IMR-90 (cell line): Measurements from ENCODE around the gene PSMD2. TPM values are rescaled to one million over a fixed set of nuclear protein-coding genes. Genes with fewer than 3 reads are reported as not detected.

Source experiments
- ATAC-seq: fragments of 200-7000 bp; cut with Tn5 transposase; 2 replicates; pipeline ENCODE4 v1.9.1; 2020; ENCODE audit warnings: low read depth, mild to moderate bottlenecking, moderate library complexity
- BruUV-seq: library from RNA; stranded (reverse); fragments of 400-500 nt; replicated peaks from 2 replicates; lab custom pipeline; 2021; lab: Mats Ljungman, UMichigan
- CTCF ChIA-PET: fragments of 300-600 bp; formaldehyde crosslinking; extraction: SDS; loops from one replicate; lab custom pipeline; 2021; ENCODE audit warnings: antibody characterized with exemption; lab: Yijun Ruan, JAX
- POLR2A ChIA-PET: fragments of 300-600 bp; sonication (Branson Sonifier 250); formaldehyde crosslinking; loops from one replicate; lab custom pipeline; 2022; ENCODE audit warnings: antibody characterized with exemption; ENCODE audit not compliant: unreplicated experiment; lab: Charles Lee
- DNase-seq: peaks from one replicate; pipeline ENCODE4 v3.0.0; 2013
- H2AFZ ChIP-seq: replicated peaks from 2 replicates; pipeline ENCODE3; 2013; ENCODE audit warnings: low read length, mild to moderate bottlenecking; ENCODE audit not compliant: poor library complexity
- H2AK5ac ChIP-seq: 2 replicates; pipeline ENCODE4 v1.6.1; 2013; ENCODE audit warnings: low read depth, low read length, inconsistent platforms
- H2AK9ac ChIP-seq: replicated peaks from 2 replicates; pipeline ENCODE3; 2013; ENCODE audit warnings: mild to moderate bottlenecking, low read depth, low read length, moderate library complexity; ENCODE audit not compliant: poor library complexity
- H2BK120ac ChIP-seq: 2 replicates; pipeline ENCODE4 v1.6.1; 2013; ENCODE audit warnings: low read depth, low read length, inconsistent platforms
- H2BK15ac ChIP-seq: 3 replicates; pipeline ENCODE4 v1.6.1; 2013; ENCODE audit warnings: low read depth, low read length, inconsistent platforms
- H2BK20ac ChIP-seq: 2 replicates; pipeline ENCODE4 v1.6.1; 2013; ENCODE audit warnings: low read depth, mild to moderate bottlenecking, inconsistent platforms, low read length, moderate library complexity
- H2BK5ac ChIP-seq: 2 replicates; pipeline ENCODE4 v1.6.1; 2013; ENCODE audit warnings: mild to moderate bottlenecking, low read depth, low read length, inconsistent platforms; ENCODE audit not compliant: poor library complexity, severe bottlenecking
- H3K14ac ChIP-seq: replicated peaks from 2 replicates; pipeline ENCODE4 v1.6.1; 2013; ENCODE audit warnings: low read depth, low read length, inconsistent platforms
- H3K18ac ChIP-seq: 2 replicates; pipeline ENCODE4 v1.6.1; 2013; ENCODE audit warnings: low read depth, low read length, control low read depth
- H3K23ac ChIP-seq: 2 replicates; pipeline ENCODE4 v1.6.1; 2013; ENCODE audit warnings: low read depth, low read length, inconsistent platforms
- H3K27ac ChIP-seq: 2 replicates; pipeline ENCODE4 v1.5.1; 2013; ENCODE audit warnings: mild to moderate bottlenecking, control low read depth, low read length; ENCODE audit not compliant: insufficient read depth
- H3K27me3 ChIP-seq: 2 replicates; pipeline ENCODE4 v1.6.1; 2013; ENCODE audit warnings: low read length; ENCODE audit not compliant: control insufficient read depth, insufficient read depth
- H3K36me3 ChIP-seq: 2 replicates; pipeline ENCODE4 v1.6.1; 2013; ENCODE audit warnings: low read length, mixed read lengths; ENCODE audit not compliant: control insufficient read depth, insufficient read depth
- H3K4ac ChIP-seq: 2 replicates; pipeline ENCODE4 v1.6.1; 2013; ENCODE audit warnings: low read depth, low read length, inconsistent platforms
- H3K4me1 ChIP-seq: 2 replicates; pipeline ENCODE4 v1.6.1; 2013; ENCODE audit warnings: low read length, mixed read lengths; ENCODE audit not compliant: control insufficient read depth, insufficient read depth
- H3K4me2 ChIP-seq: 2 replicates; pipeline ENCODE4 v1.6.1; 2013; ENCODE audit warnings: low read depth, mild to moderate bottlenecking, control low read depth, low read length, moderate library complexity
- H3K4me3 ChIP-seq: 2 replicates; pipeline ENCODE4 v1.5.1; 2013; ENCODE audit warnings: low read depth, mild to moderate bottlenecking, control low read depth, low read length, moderate library complexity; ENCODE audit not compliant: insufficient read depth
- H3K56ac ChIP-seq: 2 replicates; pipeline ENCODE4 v1.6.1; 2013; ENCODE audit warnings: low read length, inconsistent platforms; ENCODE audit not compliant: insufficient read depth; ENCODE audit errors: extremely low read depth
- H3K79me1 ChIP-seq, 2 experiments: 2 replicates each; pipeline ENCODE4 v1.6.1; 2013; ENCODE audit warnings: low read length in 2 of 2, inconsistent platforms in 1 of 2, low read depth in 1 of 2
- H3K9ac ChIP-seq: 2 replicates; pipeline ENCODE4 v1.6.1; 2013; ENCODE audit warnings: low read depth, low read length, control low read depth
- H3K9me1 ChIP-seq: 2 replicates; pipeline ENCODE4 v1.6.1; 2013; ENCODE audit warnings: low read length, inconsistent platforms; ENCODE audit not compliant: insufficient read depth
- H3K9me3 ChIP-seq: 2 replicates; pipeline ENCODE4 v1.6.1; 2013; ENCODE audit warnings: low read length; ENCODE audit not compliant: control insufficient read depth, insufficient read depth
- H4K20me1 ChIP-seq: 2 replicates; pipeline ENCODE4 v1.6.1; 2013; ENCODE audit warnings: low read length, inconsistent platforms; ENCODE audit not compliant: insufficient read depth
- H4K5ac ChIP-seq: 2 replicates; pipeline ENCODE4 v1.6.1; 2013; ENCODE audit warnings: mild to moderate bottlenecking, low read depth, low read length, control low read depth
- H4K8ac ChIP-seq, 2 experiments: 2 replicates each; pipeline ENCODE4 v1.6.1; 2013; ENCODE audit warnings: low read depth in 2 of 2, low read length in 2 of 2, control low read depth in 1 of 2, inconsistent platforms in 1 of 2
- H4K91ac ChIP-seq: 2 replicates; pipeline ENCODE4 v1.6.1; 2013; ENCODE audit warnings: low read depth, low read length, inconsistent platforms; ENCODE audit not compliant: insufficient read depth
- BHLHE40 ChIP-seq: fragments of 150-350 bp; IDR thresholded peaks from 2 replicates; pipeline ENCODE4 v1.6.1; 2016; ENCODE audit warnings: mild to moderate bottlenecking, low read depth, low read length
- CEBPB ChIP-seq: IDR thresholded peaks from 2 replicates; pipeline ENCODE4 v1.6.1; 2012; ENCODE audit warnings: low read depth, low read length, improper control_type of control experiment
- CTCF ChIP-seq: conservative IDR thresholded peaks from 2 replicates; pipeline ENCODE4 v1.5.1; 2012; ENCODE audit warnings: mild to moderate bottlenecking, low read depth, low read length, improper control_type of control experiment
- ELK1 ChIP-seq: fragments of 150-350 bp; IDR thresholded peaks from 2 replicates; pipeline ENCODE4 v1.6.1; 2016; ENCODE audit warnings: low read depth, mild to moderate bottlenecking, low read length, moderate library complexity, borderline replicate concordance
- FOS ChIP-seq: fragments of 150-350 bp; IDR thresholded peaks from 2 replicates; pipeline ENCODE4 v1.6.1; 2016; ENCODE audit warnings: low read depth, low read length
- MAFK ChIP-seq: IDR thresholded peaks from 2 replicates; pipeline ENCODE4 v1.6.1; 2012; ENCODE audit warnings: low read depth, low read length, improper control_type of control experiment
- MAZ ChIP-seq: IDR thresholded peaks from 2 replicates; pipeline ENCODE4 v1.6.1; 2012; ENCODE audit warnings: low read depth, mild to moderate bottlenecking, low read length, improper control_type of control experiment, moderate library complexity, borderline replicate concordance
- MXI1 ChIP-seq: IDR thresholded peaks from 2 replicates; pipeline ENCODE4 v1.6.1; 2012; ENCODE audit warnings: low read depth, mild to moderate bottlenecking, low read length, moderate library complexity, borderline replicate concordance
- NFE2L2 ChIP-seq: fragments of 150-350 bp; IDR thresholded peaks from 2 replicates; pipeline ENCODE4 v1.6.1; 2016; ENCODE audit warnings: low read depth, mild to moderate bottlenecking, low read length
- POLR2A ChIP-seq: IDR thresholded peaks from 2 replicates; pipeline ENCODE4 v1.6.1; 2012; ENCODE audit warnings: mild to moderate bottlenecking, low read depth, low read length
- RAD21 ChIP-seq: IDR thresholded peaks from 2 replicates; pipeline ENCODE4 v1.6.1; 2012; ENCODE audit warnings: low read length, improper control_type of control experiment
- RCOR1 ChIP-seq: IDR thresholded peaks from 2 replicates; pipeline ENCODE4 v1.6.1; 2012; ENCODE audit warnings: mild to moderate bottlenecking, low read length, improper control_type of control experiment; ENCODE audit not compliant: insufficient replicate concordance
- RFX5 ChIP-seq: IDR thresholded peaks from 2 replicates; pipeline ENCODE4 v1.8.0; 2012; ENCODE audit warnings: low read depth, mild to moderate bottlenecking, low read length, moderate library complexity
- SMC3 ChIP-seq: fragments of 150-350 bp; IDR thresholded peaks from 2 replicates; pipeline ENCODE4 v1.6.1; 2016; ENCODE audit warnings: low read depth, mild to moderate bottlenecking, antibody characterized with exemption, low read length, moderate library complexity
- USF2 ChIP-seq: fragments of 150-350 bp; IDR thresholded peaks from 2 replicates; pipeline ENCODE4 v1.6.1; 2017; ENCODE audit warnings: mild to moderate bottlenecking, antibody characterized with exemption, low read length, low read depth
- WGBS, 2 experiments: methylation state at CpG; one replicate each; pipeline versions ENCODE4 v1.1.5 to v1.1.7; 2013; ENCODE audit warnings: missing lambda C conversion rate in 2 of 2; ENCODE audit not compliant: insufficient read length in 1 of 2; ENCODE audit errors: extremely low coverage in 2 of 2; 5-methylcytosine and 5-hydroxymethylcytosine counted together
- dilution Hi-C: fragments of 300-500 bp; cut with HindIII; formaldehyde crosslinking; loops from one replicate; pipeline ENCODE4 v1.14.3; 2018; ENCODE audit warnings: low sequenced_read_pairs; ENCODE audit not compliant: unreplicated experiment
- in situ Hi-C: fragments of 300-500 bp; cut with MboI; formaldehyde crosslinking; loops from 3 replicates; pipeline ENCODE4 v1.14.3; 2019; ENCODE audit warnings: low sequenced_read_pairs, inconsistent platforms, mixed read lengths
- intact Hi-C: fragments of 100-400 bp; cut with micrococcal nuclease; formaldehyde crosslinking; loops from 2 replicates; pipeline ENCODE4 v1.10.0; 2022
- polyA plus RNA-seq, 3 experiments: library from polyadenylated mRNA; depleted of rRNA; stranded (reverse); fragments of >200 nt; gene quantifications; 2 replicates each; pipeline ENCODE4 v1.2.3, GENCODE V29; 2012; ENCODE audit warnings: low replicate concordance in 1 of 3
- total RNA-seq: library from RNA; depleted of rRNA; stranded (reverse); fragments of >200 nt; gene quantifications from 2 replicates; pipeline ENCODE4 v1.2.3, GENCODE V29; 2012

PSMD2 gene
- total and polyA plus RNA-seq, 2 of the 4 experiments (the other 2 are of a cell fraction), result 514 to 872 TPM

- peaks cover 51% of the 10 kb centered on the region for H4K20me1 ChIP-seq
- H3K56ac ChIP-seq, result peak within 1 kb of the TSS; percentile 36; the same call in 1 of the 2 replicates
- peak within 1 kb of the TSS; percentile 91 for H3K4me3 ChIP-seq
- peak within 1 kb of the TSS; percentile 8 to 72; a peak in 3 of 4 replicates for H4K8ac ChIP-seq
- intact Hi-C loops, result no loop called here
- H3K9me1 ChIP-seq, result peaks cover 30% of the 10 kb centered on the region
- peak within 1 kb of the TSS; percentile 49 for H4K91ac ChIP-seq
- H2BK15ac ChIP-seq, result no peak within 1 kb of the TSS
- ATAC-seq (no peak), DNase-seq (peak; percentile 28)
- in situ Hi-C loops, result no loop called here
- ChIA-PET POLR2A (interaction anchor here (2.2 kb wide), 1 partner anchor 22 kb away, joined by 5 read pairs; no protein-coding TSS in a partner anchor), CTCF (interaction anchor here (1.1 kb wide), 1 partner anchor 8 kb away, joined by 4 read pairs; no protein-coding TSS in a partner anchor)
- peak within 1 kb of the TSS; percentile 34 for H3K14ac ChIP-seq
- peak within 1 kb of the TSS; percentile 88 for H3K4me2 ChIP-seq
- peak within 1 kb of the TSS; percentile 96 for H3K27ac ChIP-seq
- H3K9ac ChIP-seq, result peak within 1 kb of the TSS; percentile 84
- dilution Hi-C loops, result no loop called here
- WGBS, 2 experiments, result 69% methylated on average over 4 of the region's 6 CpGs; no CpG with 5 or more reads in 1 of the 2 experiments
- peak within 1 kb of the TSS; percentile 92 for H2AK9ac ChIP-seq
- peak within 1 kb of the TSS; percentile 88 for H2AFZ ChIP-seq
- no peaks in the 10 kb centered on the region for H3K9me3 ChIP-seq
- no peak for TF ChIP-seq MXI1
- TF ChIP-seq MAZ, result no peak
- no peak for TF ChIP-seq USF2
- TF ChIP-seq BHLHE40, result no peak
- TF ChIP-seq MAFK, result no peak
- no peak for TF ChIP-seq RAD21
- TF ChIP-seq RFX5, result no peak
- TF ChIP-seq CEBPB, result no peak
- TF ChIP-seq ELK1, result no peak
- TF ChIP-seq POLR2A, result no peak; the same call in 1 of the 2 replicates
- TF ChIP-seq RCOR1, result no peak
- no peak for TF ChIP-seq SMC3
- no peak for TF ChIP-seq CTCF
- no peak for TF ChIP-seq NFE2L2
- no peak for TF ChIP-seq FOS
- no peaks in the 10 kb centered on the region for H3K27me3 ChIP-seq
- peaks cover 33% of the 10 kb centered on the region for H3K36me3 ChIP-seq
- peak within 1 kb of the TSS; percentile 54; the same call in 1 of the 2 replicates for H4K5ac ChIP-seq
- H3K18ac ChIP-seq, result no peak within 1 kb of the TSS
- peaks cover 38% of the 10 kb centered on the region for H3K4me1 ChIP-seq
- 0 out of 2 replicates have a peak within 1 kb of the TSS, but pooled peaks have one; percentile 22 for H2BK20ac ChIP-seq
- H2BK120ac ChIP-seq, result peak within 1 kb of the TSS; percentile 11; the same call in 1 of the 2 replicates
- H3K79me1 ChIP-seq, result peaks cover 23 to 87% of the 10 kb centered on the region in 2 experiments
- peak within 1 kb of the TSS; percentile 62 for H3K4ac ChIP-seq
- peak within 1 kb of the TSS; percentile 68 for H3K23ac ChIP-seq
- H2AK5ac ChIP-seq, result peak within 1 kb of the TSS; percentile 86
- no TSS peak for BruUV-seq
- peak within 1 kb of the TSS; percentile 85 for H2BK5ac ChIP-seq
Measured at GRCh38 chr3:184337399-184337714, 38.3 kb downstream of the PSMD2 start, which contains the start of gene FAM131A. TSS of gene FAM131A (plus strand) at chr3:184337600. CDS start at chr3:184337631, 31 bp downstream.
